ENCODE measurements around the gene MYLIP.

Gene MYLIP

GRCh38 chr6:16141514-16141913 is 12.6 kb downstream of the MYLIP start:
- DNase-seq = no peak

- no peak for DNase-seq
These were observed 16.2 kb downstream of the MYLIP start for GRCh38 chr6:16145038-16145437.

- DNase-seq = no peak
These were observed 17.1 kb downstream of the MYLIP start for GRCh38 chr6:16146028-16146427.

- DNase-seq = no peak
These were observed 17.7 kb downstream of the MYLIP start for GRCh38 chr6:16146527-16146955.

- no peak for DNase-seq
These were observed 19.6 kb downstream of the MYLIP start for GRCh38 chr6:16148498-16148897.

DNA sequence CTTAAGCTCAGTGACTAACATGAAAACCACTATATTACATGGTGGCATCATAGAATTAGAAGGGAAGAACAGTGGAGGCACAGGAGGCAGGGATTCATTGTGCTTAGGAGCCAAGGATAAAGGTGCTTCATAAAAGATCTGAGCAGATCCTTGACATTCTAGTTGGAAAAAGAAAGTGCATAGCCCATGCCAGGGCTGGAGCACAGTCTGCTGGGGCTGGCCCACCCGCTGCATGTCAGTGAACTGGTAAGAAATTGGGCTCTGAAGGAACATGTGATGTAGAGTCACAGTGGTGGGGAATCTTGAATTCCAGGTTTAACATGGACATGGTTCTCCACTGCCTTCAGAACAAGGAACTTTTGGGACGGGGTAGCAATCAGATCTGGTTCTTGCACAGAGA is 20.4 kb downstream of the MYLIP start:
- no peak for DNase-seq

DNA sequence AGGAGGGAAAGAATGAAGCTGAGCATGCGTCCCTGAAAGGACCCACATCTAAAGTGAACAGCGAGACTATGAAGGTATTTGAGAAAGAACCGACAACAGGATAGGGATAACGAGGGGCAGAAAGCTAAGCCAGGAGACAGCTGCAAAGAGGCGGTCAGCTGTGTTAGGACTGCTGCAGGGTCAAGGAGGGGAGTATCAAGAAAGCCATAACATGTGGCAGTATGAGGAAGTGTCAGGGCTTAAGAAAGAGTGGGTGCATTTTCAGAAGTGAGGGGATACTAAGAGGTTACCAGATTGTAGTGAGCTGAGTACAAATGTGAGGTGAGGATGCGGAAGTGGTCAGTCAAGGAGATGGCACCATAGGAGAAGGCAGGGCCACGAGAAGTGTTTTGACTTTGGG is 21.2 kb downstream of the MYLIP start:
- DNase-seq = no peak

GRCh38 chr6:16153211-16153820 is 24.4 kb downstream of the MYLIP start:
- DNase-seq = no peak

DNA sequence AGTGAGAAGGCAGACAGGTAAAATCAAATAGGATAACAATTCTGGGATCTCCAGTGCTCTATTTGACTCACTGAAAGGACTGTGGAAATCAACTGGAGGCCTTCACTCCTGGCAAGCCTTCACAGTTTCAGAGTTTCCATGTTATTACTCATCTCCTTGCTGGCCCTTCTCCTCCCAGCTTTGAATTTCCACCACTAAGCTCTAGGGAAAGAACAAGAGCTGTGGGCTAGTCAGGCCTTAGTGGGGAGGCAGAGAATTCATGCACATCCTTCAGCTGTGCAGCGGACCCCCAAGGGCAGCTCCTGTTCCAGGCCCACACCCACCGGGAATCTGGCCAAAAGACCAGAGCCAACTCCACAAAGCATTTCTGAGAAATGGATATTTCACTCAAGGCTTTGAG is 26.0 kb downstream of the MYLIP start:
- DNase-seq = no peak

DNA sequence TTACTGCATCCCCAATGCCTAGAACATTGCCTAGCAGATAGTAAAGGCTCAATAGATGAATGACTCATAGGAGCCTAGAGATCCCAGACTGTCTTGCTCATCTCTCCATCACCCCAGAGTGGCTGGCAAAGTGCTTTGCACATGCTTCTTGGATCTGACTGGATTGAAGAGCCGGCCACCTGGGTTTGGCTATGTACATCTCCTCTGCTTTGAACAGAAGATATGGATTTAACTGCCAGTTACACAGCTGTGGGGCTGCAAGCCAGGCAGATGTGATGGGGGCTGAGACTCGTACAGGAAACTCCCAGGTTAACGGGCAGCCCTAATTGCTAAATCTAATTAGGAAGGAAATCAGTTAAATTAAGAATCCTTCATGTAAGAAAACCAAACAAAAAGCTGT is 28.6 kb downstream of the MYLIP start:
- DNase-seq = no peak

- no peak for DNase-seq
These were observed 29.0 kb downstream of the MYLIP start for GRCh38 chr6:16157909-16158308.

- no peak for DNase-seq
These were observed 30.2 kb downstream of the MYLIP start for GRCh38 chr6:16158943-16159557.

DNA sequence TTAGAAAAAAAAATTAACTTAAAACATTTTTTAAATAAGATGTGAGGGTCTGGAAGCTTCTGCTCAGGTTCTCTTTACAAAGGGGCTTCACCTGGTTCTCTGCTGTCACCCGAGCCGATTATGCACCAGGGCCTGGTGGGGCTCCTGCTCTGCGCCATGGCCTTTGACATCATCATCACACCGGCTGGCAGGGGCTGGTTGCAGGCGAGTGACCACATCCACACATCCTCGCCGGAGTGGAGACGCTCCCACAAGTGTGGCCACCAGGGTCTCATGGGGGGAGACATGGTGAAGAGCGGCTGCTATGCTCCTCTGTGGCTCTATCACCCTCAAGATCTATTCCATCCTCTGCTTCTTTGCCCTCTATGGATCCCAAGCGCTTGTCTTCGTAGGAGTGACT is 31.9 kb downstream of the MYLIP start:
- no peak for DNase-seq

DNA sequence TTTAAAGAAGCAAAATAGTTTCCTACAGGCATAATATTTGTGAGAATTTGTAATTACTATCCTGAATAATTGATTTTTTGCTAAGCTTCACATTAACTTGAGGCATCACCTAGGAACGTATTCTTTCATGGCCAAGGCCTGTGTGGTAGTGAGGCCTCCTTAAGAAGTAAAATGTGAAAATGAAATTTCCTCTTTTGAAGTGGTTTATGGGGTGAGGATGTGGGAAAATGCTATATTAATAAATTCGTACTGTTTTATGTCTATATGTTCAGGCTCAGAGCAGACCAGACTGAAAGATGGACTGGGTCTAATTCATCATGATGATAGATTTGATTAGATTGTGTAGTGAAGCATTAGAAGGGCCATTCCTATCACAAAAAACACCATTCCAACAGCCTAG is 33.1 kb downstream of the MYLIP start:
- peak in 1 of 5 experiments; percentile 24 for DNase-seq

GRCh38 chr6:16163066-16163465 is 34.2 kb downstream of the MYLIP start:
- no peak for DNase-seq

DNA sequence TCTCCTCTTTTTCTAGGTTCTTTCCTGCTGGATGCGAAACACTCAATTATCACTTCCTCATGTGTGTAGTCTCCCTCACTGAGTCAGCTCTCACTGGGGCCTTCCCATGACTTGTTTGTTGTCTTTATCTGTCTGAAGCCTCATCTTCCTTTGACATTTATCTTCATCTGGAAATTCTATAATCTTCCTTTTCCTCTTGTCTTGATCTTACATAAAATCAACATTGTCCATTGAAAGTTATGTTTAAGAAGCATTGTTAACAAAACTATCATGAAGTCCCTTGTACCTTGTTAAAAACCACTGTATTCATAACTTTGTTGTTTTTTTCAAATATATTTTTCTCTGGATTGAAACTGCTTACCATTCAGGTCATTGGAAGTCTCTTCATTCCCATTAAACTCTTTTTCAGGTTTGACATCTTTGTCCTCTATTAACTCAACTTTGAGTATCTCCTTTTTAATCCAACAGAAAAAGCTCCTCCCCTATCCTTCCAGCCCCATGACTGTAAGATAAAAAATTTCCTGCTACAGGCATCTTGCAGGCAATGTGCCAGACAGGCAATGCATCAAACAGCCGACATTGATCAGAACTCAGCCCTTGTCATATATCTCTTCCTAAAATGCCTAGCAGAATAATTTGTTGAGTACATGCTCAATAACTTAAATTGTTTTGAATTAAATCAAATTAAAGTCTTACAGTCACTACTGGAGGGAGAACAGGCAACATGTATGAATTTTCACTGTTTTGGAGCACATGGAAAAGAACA is 34.8 kb downstream of the MYLIP start:
- no peak for DNase-seq

- no peak for DNase-seq
These were observed 36.8 kb downstream of the MYLIP start for GRCh38 chr6:16165641-16166040.

DNA sequence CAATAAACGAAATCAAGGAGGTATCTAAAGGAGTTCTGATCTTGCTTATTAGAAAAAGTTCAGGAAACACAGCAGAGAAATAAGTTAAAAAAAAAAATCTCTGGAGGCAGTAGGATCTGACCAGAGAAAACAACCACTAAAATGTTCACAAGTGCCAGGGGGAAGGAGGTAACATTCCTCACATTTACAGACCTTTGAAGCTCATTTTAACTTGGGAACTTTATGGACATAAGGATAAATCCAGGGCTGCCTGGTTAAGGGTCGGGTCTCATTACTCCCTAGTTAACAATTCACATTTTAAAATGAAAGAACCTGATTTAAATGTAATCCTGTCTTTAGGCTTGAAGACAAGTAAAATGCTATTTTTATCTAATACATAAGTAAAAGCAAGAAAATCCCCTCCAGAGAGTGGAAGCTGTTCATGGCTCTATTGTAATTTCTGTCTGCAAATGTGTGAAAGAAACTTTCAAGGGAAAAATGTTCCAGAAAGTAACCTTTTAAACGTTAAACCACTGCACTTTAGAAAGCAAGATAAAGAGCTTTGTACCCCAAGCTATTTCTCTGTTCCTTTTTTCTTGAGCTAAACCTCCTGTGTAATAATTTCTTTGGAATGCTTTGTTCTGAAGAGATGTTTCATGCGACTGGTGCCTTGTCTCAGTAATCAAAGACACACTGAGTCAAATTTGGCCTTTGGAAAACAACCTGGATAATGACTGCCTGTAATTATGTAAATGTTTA is 38.2 kb downstream of the MYLIP start:
- no peak for DNase-seq

GRCh38 chr6:16168121-16168520 is 39.2 kb downstream of the MYLIP start:
- DNase-seq = peak in 2 of 5 experiments; percentile 35 to 46

- peak in 1 of 5 experiments; percentile 41 for DNase-seq
These were observed 40.0 kb downstream of the MYLIP start for GRCh38 chr6:16168858-16169257.

- DNase-seq = no peak
These were observed 42.5 kb downstream of the MYLIP start for GRCh38 chr6:16171400-16171799.

- DNase-seq = no peak
These were observed 44.5 kb downstream of the MYLIP start for GRCh38 chr6:16173167-16173940.
